Cardiac muscle cell (in vitro differentiated cells and primary cell): Measurements from ENCODE around the gene DFFB. TPM values are rescaled to one million over a fixed set of nuclear protein-coding genes. Genes with fewer than 3 reads are reported as not detected.

Experiments used
- DNase-seq, 2 donors: peaks; one replicate each; pipeline versions ENCODE4 v3.0.0 to v3.0.0-alpha.2; 2010 to 2017; ENCODE audit warnings: low read depth in 1 of 2, low spot score in 1 of 2
- H3K27ac ChIP-seq: fragments of 200-600 bp; sonication (generic); 2 replicates; pipeline ENCODE4 v1.5.1; 2016
- H3K27me3 ChIP-seq: fragments of 200-600 bp; sonication (generic); 2 replicates; pipeline ENCODE4 v1.6.0; 2016; ENCODE audit warnings: control low read depth
- H3K36me3 ChIP-seq: fragments of 200-600 bp; sonication (generic); 2 replicates; pipeline ENCODE4 v1.5.1; 2016; ENCODE audit warnings: control low read depth
- H3K4me1 ChIP-seq: fragments of 200-600 bp; sonication (generic); 2 replicates; pipeline ENCODE4 v1.8.1; 2017; ENCODE audit warnings: low read depth, mild to moderate bottlenecking, mixed run types
- H3K4me3 ChIP-seq: fragments of 200-600 bp; sonication (generic); 2 replicates; pipeline ENCODE4 v1.5.1; 2016; ENCODE audit warnings: mild to moderate bottlenecking
- H3K9me3 ChIP-seq: fragments of 200-600 bp; sonication (generic); 2 replicates; pipeline ENCODE4 v1.5.1; 2017; ENCODE audit warnings: low read depth, mild to moderate bottlenecking, control low read depth
- polyA plus RNA-seq: library from polyadenylated mRNA; unstranded; fragments of >200 nt; fragmentation: Nextera tagmentation; extraction: Ambion mirVana; gene quantifications from 2 replicates; pipeline ENCODE4 v1.2.1, GENCODE V29; 2016
- total RNA-seq: library from RNA; depleted of rRNA; stranded (reverse); fragments of >200 nt; gene quantifications from 2 replicates; pipeline ENCODE4 v1.2.3, GENCODE V29; 2016
- TF ChIP-seq, protein P1 (sequence below): IDR thresholded peaks from 2 replicates; pipeline ENCODE4 v1.5.1; 2012; ENCODE audit warnings: low read depth, mild to moderate bottlenecking, low read length

The DFFB gene
- total and polyA plus RNA-seq, 2 experiments from 2014 or later = 6.5 to 8.0 TPM

DNA sequence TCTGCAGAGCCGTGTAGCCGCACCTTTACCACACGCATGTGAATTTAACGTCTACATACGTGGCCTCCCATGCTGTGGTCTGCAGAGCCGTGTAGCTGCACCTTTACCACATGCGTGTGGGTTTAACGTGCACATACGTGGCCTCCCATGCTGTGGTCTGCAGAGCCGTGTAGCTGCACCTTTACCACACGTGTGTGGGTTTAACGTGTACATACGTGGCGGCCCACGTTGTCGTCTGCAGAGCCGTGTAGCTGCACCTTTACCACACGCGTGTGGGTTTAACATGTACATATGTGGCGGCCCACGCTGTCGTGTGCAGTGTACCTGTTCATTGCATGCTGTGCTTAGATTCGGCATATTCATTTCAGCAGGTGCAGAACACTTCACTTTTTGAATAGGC, 17.5 kb downstream of the DFFB start:
- H3K36me3 ChIP-seq = peaks cover 3% of the 10 kb centered on the region
- no peak overlapping the region for H3K27ac ChIP-seq
- TF ChIP-seq, protein P1, sequence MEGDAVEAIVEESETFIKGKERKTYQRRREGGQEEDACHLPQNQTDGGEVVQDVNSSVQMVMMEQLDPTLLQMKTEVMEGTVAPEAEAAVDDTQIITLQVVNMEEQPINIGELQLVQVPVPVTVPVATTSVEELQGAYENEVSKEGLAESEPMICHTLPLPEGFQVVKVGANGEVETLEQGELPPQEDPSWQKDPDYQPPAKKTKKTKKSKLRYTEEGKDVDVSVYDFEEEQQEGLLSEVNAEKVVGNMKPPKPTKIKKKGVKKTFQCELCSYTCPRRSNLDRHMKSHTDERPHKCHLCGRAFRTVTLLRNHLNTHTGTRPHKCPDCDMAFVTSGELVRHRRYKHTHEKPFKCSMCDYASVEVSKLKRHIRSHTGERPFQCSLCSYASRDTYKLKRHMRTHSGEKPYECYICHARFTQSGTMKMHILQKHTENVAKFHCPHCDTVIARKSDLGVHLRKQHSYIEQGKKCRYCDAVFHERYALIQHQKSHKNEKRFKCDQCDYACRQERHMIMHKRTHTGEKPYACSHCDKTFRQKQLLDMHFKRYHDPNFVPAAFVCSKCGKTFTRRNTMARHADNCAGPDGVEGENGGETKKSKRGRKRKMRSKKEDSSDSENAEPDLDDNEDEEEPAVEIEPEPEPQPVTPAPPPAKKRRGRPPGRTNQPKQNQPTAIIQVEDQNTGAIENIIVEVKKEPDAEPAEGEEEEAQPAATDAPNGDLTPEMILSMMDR = no peak
- H3K9me3 ChIP-seq = no peaks in the 10 kb centered on the region
- H3K4me3 ChIP-seq = no peak overlapping the region
- no peaks in the 10 kb centered on the region for H3K27me3 ChIP-seq
- no peaks in the 10 kb centered on the region for H3K4me1 ChIP-seq
- DNase-seq = no peak

DNA sequence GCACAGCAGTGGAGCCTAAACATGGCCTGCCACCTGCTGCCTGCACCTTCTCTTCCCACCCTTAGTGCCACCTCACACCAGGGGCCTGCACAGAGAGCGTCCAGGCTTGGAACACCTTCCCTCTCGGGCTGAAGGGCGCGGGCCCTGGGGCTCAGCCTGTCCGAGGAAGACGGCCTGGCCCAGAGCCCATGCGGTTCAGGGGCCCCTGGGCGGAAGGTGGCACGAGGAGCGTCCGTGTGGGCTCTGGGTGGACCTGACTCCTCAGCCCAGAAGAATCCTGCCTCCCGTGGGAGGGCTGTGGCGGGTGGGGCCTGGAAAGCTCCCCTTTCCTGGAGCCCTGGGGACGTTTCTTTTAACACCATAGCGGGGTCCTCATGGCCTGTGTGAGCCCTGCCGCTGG, 19.4 kb downstream of the DFFB start:
- no peak overlapping the region for H3K27ac ChIP-seq
- no peaks in the 10 kb centered on the region for H3K4me1 ChIP-seq
- no peaks in the 10 kb centered on the region for H3K27me3 ChIP-seq
- peaks cover 3% of the 10 kb centered on the region for H3K36me3 ChIP-seq
- TF ChIP-seq, protein P1 = no peak
- no peak for DNase-seq
- H3K4me3 ChIP-seq = no peak overlapping the region
- no peaks in the 10 kb centered on the region for H3K9me3 ChIP-seq

- DNase-seq = no peak
- Histone ChIP-seq H3K27ac (no peak overlapping the region), H3K4me1 (no peaks in the 10 kb centered on the region), H3K27me3 (no peaks in the 10 kb centered on the region), H3K4me3 (no peak overlapping the region), H3K36me3 (peaks cover 3% of the 10 kb centered on the region), H3K9me3 (no peaks in the 10 kb centered on the region)
- TF ChIP-seq, protein P1 = no peak
Observed at GRCh38 chr1:3879099-3879498, 21.8 kb downstream of the DFFB start.

- Histone ChIP-seq H3K36me3 (peaks cover 3% of the 10 kb centered on the region), H3K4me1 (no peaks in the 10 kb centered on the region), H3K4me3 (no peak overlapping the region), H3K27me3 (no peaks in the 10 kb centered on the region), H3K27ac (no peak overlapping the region), H3K9me3 (no peaks in the 10 kb centered on the region)
- TF ChIP-seq, protein P1 = no peak
- no peak for DNase-seq
Observed at GRCh38 chr1:3879787-3880428, 22.6 kb downstream of the DFFB start.

GRCh38 chr1:3880429-3881192, 23.3 kb downstream of the DFFB start:
- DNase-seq = no peak
- Histone ChIP-seq H3K27ac (no peak overlapping the region), H3K36me3 (no peaks in the 10 kb centered on the region), H3K4me1 (no peaks in the 10 kb centered on the region), H3K4me3 (no peak overlapping the region), H3K9me3 (no peaks in the 10 kb centered on the region), H3K27me3 (no peaks in the 10 kb centered on the region)
- TF ChIP-seq, protein P1 = no peak
